ENCODE data around the gene FLRT2. TPM values are rescaled to one million over a fixed set of nuclear protein-coding genes. Genes with fewer than 3 reads are reported as not detected.

The FLRT2 gene
- total RNA-seq, 1 donor from 2014 or later, result 227 TPM

GRCh38 chr14:85581691-85582090 is 51.7 kb downstream of the FLRT2 start:
- Mint-ChIP-seq H3K9me3 (ENCODE audit: low read depth) (no peaks in the 10 kb centered on the region), H3K27ac (ENCODE audit: unreplicated experiment) (no peak overlapping the region), H3K36me3 (ENCODE audit: low read depth) (peaks cover 10% of the 10 kb centered on the region), H3K4me1 (ENCODE audit: low read depth) (peaks cover 67% of the 10 kb centered on the region), H3K4me3 (ENCODE audit: unreplicated experiment) (no peak overlapping the region), H3K27me3 (ENCODE audit: low read depth) (no peaks in the 10 kb centered on the region)
- no peak for DNase-seq (ENCODE audit: low spot score)
- TF ChIP-seq CTCF (IDR thresholded peaks at IDR 0.05), result no peak

DNA sequence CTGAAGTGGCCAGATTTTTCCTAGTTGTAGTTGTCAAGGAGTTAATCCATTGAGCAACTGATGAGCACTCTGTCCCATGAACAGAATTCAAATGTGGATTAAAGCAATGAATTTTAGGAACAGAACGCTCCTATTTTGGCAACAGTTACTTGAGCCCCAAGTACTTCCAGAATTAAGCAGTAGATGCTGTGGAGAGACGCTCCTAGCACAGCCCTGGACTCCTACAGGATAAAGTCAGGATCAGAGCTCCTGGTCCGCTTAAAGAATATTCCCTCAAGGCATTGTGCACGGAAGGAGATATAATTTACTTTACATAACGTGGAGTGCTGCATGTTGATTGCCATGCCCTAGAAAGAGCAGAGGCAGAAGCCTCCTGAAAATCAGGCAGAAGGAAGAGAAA is 53.4 kb downstream of the FLRT2 start:
- Mint-ChIP-seq H3K27me3 (ENCODE audit: low read depth) (no peaks in the 10 kb centered on the region), H3K4me3 (ENCODE audit: unreplicated experiment) (no peak overlapping the region), H3K4me1 (ENCODE audit: low read depth) (peaks cover 69% of the 10 kb centered on the region), H3K9me3 (ENCODE audit: low read depth) (no peaks in the 10 kb centered on the region), H3K36me3 (ENCODE audit: low read depth) (peaks cover 9% of the 10 kb centered on the region), H3K27ac (ENCODE audit: unreplicated experiment) (no peak overlapping the region)
- DNase-seq (ENCODE audit: low spot score), result no peak
- no peak for TF ChIP-seq CTCF (IDR thresholded peaks at IDR 0.05)

GRCh38 chr14:85584481-85584880 is 54.5 kb downstream of the FLRT2 start:
- TF ChIP-seq CTCF (IDR thresholded peaks at IDR 0.05), result no peak
- H3K27me3 Mint-ChIP-seq (ENCODE audit: low read depth), result no peaks in the 10 kb centered on the region
- H3K9me3 Mint-ChIP-seq (ENCODE audit: low read depth), result peaks cover 7% of the 10 kb centered on the region

GRCh38 chr14:85587151-85587711 is 57.3 kb downstream of the FLRT2 start:
- H3K27ac Mint-ChIP-seq (ENCODE audit: unreplicated experiment), result peak overlapping the region; percentile 77
- no peak for DNase-seq (ENCODE audit: low spot score)
- H3K4me3 Mint-ChIP-seq (ENCODE audit: unreplicated experiment), result no peak overlapping the region
- peaks cover 50% of the 10 kb centered on the region for H3K4me1 Mint-ChIP-seq (ENCODE audit: low read depth)
- no peaks in the 10 kb centered on the region for H3K27me3 Mint-ChIP-seq (ENCODE audit: low read depth)
- H3K9me3 Mint-ChIP-seq (ENCODE audit: low read depth), result peaks cover 14% of the 10 kb centered on the region
- peaks cover 31% of the 10 kb centered on the region for H3K36me3 Mint-ChIP-seq (ENCODE audit: low read depth)
- no peak for TF ChIP-seq CTCF (IDR thresholded peaks at IDR 0.05)

More at GRCh38 chr14:85584481-85584880, 54.5 kb downstream of the FLRT2 start:
- Mint-ChIP-seq H3K36me3 (ENCODE audit: low read depth) (peaks cover 20% of the 10 kb centered on the region), H3K27ac (ENCODE audit: unreplicated experiment) (no peak overlapping the region), H3K4me1 (ENCODE audit: low read depth) (peaks cover 69% of the 10 kb centered on the region), H3K4me3 (ENCODE audit: unreplicated experiment) (no peak overlapping the region)
- DNase-seq (ENCODE audit: low spot score), result no peak

DNA sequence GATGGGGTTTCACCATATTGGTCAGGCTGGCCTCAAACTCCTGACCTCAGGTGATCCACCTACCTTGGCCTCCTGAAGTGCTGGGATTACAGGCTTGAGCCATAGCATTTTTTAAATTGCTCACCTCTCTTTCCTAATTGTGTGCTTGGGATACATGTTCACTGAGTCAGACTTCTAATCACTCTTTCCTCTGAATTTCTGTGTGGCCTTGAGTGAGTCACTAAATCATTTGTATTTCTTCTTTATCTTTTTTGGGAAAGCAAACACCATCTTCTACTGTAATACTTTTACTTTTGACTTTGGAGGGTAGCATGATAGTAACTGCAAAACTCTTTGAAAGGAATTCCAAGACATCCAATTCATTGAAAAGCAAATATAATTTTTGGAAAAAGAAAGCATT is 60.8 kb downstream of the FLRT2 start:
- H3K27me3 Mint-ChIP-seq (ENCODE audit: low read depth), result no peaks in the 10 kb centered on the region
- TF ChIP-seq CTCF (IDR thresholded peaks at IDR 0.05), result no peak
- H3K4me1 Mint-ChIP-seq (ENCODE audit: low read depth), result peaks cover 36% of the 10 kb centered on the region
- H3K27ac Mint-ChIP-seq (ENCODE audit: unreplicated experiment), result peak overlapping the region; percentile 4
- H3K9me3 Mint-ChIP-seq (ENCODE audit: low read depth), result peaks cover 14% of the 10 kb centered on the region
- DNase-seq (ENCODE audit: low spot score), result no peak
- H3K36me3 Mint-ChIP-seq (ENCODE audit: low read depth), result peaks cover 32% of the 10 kb centered on the region
- H3K4me3 Mint-ChIP-seq (ENCODE audit: unreplicated experiment), result no peak overlapping the region

Measured in chondrocyte (in vitro differentiated cells).